ENCODE data around the gene RNF222.
"Not testable (repeated sequence)": the region's sequence is repeated elsewhere in the genome, so short reads cannot be mapped to it uniquely, and the experiment has no call there.

RNF222 gene

DNA sequence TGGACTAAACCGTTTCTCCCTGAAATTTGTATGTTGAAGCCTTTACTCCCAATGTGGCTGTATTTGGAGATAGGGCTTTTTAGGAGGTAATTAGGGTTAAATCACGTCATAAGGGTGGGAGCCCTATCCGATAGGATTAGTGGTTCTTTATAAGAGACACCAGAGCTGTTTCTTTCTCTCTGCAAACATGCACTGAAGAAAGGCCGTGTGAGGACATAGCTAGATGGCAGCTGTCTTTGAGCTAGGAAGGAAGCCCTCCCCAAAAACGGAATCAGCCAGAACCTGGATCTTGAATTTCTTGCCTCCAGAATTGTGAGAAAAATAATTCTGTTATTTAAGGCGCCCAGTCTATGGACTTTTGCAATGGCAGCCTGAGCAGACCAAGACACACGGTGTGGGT lies 43.9 kb downstream of the RNF222 start:
- in situ Hi-C loops (cut with HindIII; ENCODE audit: low sequenced_read_pairs) = no loop called here

DNA sequence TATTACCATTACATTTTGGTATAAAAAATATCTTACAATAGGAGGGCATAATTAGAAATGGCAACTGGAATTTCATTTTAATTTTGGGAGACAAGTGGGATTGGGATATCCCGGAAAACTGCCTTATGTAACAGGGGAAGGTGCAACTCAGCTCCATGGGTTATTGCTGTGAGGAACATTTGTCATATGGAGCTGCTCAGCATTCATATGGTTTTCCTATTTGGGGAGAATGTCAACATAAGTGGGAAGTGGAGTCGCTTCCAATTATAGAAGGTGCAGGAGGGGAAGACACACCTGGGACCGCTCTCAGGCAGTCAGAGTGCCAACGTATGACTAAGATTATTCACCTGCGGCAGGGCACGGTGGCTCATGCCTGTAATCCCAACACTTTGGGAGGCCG lies 47.3 kb downstream of the RNF222 start:
- in situ Hi-C loops (cut with HindIII; ENCODE audit: low sequenced_read_pairs) = no loop called here

DNA sequence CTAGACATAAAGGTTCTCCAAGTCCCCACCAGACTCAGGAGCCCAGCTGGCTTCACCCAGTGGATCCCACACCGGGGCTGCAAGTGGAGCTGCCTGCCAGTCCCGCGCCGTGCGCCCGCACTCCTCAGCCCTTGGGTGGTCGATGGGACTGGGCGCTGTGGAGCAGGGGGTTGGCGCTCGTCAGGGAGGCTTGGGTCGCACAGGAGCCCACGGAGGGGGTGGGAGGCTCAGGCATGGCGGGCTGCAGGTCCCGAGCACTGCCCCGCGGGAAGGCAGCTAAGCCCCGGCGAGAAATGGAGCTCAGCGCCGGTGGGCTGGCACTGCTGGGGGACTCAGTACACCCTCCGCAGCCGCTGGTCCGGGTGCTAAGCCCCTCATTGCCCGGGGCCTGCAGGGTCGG lies 50.6 kb downstream of the RNF222 start:
- in situ Hi-C loops (cut with HindIII; ENCODE audit: low sequenced_read_pairs) = not testable (repeated sequence)

DNA sequence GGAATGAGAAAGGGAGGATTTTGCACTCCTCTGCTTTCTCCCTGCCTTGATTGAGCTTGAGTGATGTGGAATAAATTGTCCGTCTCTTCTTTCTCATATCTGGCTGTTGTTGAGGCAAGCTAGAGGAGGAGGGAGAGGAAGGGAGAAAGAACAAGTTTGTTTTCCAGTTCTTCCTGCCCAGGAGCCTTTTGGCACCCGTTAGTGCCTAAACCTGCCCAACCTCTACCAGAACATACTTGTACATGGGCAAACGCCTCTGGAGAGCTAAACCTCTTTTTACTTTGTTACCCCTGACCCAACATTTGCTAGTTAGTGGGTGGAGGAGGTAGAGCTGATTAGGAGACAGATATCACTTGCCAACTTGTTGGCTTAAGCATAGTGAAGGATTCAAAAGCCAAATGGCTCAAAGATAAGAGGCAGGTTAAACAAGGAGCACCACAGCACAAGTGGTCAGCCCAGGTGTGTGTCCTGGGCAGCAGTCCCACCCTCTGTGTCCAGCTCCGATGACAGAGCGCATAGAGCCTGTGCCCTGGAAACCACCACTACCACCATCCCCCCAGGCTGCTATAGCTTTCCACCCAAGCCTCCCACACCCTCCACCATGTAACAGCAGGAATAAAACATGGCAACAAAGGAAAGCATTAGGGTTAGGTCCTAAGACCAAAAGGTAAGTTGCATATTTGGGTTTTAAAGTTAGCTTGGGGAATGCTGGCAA lies 51.5 kb downstream of the RNF222 start:
- in situ Hi-C loops (cut with HindIII; ENCODE audit: low sequenced_read_pairs) = no loop called here

DNA sequence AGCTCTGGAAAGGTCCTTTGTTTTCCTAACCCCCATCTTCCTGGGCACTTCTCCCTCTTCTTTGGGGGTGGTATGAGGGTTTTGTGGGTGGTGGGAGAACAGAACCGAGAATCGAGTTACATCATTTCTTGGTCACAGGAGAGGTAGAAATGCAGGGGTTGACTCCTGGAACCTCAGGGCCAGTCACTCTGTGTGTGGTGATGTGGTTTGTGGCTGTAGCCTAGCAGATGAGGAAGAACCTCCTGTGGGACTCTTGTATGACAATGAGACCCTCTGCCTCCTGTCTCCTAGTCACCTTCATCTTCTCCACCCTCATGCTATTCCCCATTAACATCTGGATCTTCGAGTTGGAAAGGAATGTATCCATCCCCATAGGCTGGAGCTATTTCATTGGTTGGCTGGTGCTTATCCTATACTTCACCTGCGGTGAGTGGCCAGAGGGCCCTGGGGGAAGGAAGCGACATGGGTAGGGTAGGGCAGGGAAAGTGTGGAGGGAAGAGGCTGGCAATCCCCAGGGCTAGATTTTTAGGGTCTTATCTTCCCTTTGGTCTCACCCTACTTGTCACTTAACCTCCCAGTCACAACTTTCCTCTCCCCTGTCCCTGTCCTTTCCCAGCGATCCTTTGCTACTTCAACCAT lies 52.5 kb downstream of the RNF222 start:
- in situ Hi-C loops (cut with HindIII; ENCODE audit: low sequenced_read_pairs) = no loop called here

DNA sequence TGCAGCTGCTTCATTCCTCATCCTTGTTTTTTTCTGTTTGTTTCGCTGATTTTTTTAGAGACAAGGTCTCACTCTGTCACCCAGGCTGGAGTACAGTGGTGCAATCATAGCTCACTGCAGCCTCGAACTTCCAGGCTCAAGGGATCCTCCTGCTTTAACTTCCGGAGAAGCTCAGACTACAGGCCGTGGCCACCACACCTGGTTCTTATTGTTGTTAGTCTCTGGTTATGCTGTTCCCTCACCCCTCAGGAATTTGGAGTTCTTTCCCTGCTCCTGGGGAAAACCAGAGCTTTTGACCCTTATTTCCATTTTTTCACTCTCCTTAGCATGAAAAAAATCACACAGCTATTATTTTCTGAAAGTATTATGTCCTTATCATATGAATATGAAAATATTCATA lies 56.2 kb downstream of the RNF222 start:
- in situ Hi-C loops (cut with HindIII; ENCODE audit: low sequenced_read_pairs) = no loop called here

All from endothelial cell of hepatic sinusoid (primary cell).